ENCODE data around the gene IFI16.

DNA sequence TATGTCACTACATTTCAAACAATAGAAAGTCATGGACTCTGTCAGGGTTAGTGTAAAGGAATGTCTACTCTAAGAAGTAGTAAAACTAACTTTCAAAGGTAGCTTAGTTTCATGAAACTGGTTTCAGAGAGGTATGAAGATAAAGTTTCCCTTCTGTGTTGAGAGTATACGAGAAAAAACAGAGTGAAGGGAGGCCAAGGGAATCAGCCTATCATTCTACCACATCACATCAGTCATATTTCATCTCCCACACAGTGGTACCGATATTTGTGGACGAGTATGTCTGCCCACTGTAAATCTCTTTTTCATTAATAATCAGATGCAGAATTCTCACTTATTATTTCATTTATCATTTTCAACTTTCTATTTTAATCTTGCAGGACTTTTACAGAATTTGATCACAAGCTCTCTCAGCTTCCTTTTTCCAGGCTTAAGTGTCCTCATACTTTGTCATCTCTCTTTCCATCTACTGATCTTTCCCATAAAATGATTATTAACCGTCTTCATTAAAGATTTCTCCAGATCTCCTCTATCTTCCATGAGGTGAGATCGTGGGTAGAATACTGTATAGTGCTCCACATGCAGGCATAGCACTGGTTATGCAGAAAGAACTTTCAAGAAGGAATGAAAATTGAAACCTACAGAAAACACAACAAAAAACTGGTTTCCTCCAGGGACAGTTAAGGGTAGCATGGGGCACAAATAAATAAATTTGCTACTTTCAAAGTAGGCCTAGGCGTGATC is 11.5 kb upstream of the IFI16 start:
- TF ChIP-seq CTCF (IDR thresholded peaks at IDR 0.05), result no peak
- no peak for TF ChIP-seq ZFX (IDR thresholded peaks at IDR 0.05; ENCODE audit: borderline replicate concordance)

Measured in 22Rv1 (cell line).